Measurements from ENCODE around the gene APC.
"Not testable (repeated sequence)": the region's sequence is repeated elsewhere in the genome, so short reads cannot be mapped to it uniquely, and the experiment has no call there.

Gene APC

DNA sequence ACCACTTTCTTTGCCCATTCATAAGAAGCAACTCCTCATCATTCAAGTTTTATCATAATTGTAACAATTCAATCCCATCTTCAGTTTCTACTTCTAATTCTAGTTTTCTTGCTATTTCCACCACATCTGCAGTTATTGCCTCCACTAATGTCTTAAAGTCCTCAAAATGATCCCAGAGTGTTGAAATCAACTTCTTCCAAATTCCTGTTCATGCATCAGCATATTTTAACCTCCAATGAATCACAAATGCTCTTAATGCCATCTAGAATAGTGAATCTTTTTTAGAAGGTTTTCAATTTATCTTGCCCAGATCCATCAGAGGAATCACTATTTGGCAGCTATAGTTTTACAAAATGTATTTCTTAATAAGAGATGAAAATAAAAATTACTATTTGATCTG is 120.2 kb downstream of the APC start:
- no peak for DNase-seq (ENCODE audit: low read depth, low spot score)

DNA sequence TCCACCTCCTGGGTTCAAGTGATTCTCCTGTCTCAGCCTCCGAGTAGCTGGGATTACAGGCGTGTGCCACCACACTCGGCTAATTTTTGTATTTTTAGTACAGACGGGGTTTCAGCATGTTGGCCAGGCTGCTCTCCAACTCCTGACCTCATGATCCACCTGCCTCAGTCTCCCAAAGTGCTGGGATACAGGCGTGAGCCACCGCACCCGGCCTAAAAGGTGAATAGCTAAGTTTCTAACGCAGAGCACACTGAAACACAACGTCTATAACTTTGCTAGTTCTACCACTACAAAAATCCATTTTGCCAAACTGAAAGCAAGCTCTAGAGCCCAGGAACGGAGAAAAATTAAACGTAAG is 122.9 kb downstream of the APC start:
- DNase-seq (ENCODE audit: low read depth, low spot score), result not testable (repeated sequence)

DNA sequence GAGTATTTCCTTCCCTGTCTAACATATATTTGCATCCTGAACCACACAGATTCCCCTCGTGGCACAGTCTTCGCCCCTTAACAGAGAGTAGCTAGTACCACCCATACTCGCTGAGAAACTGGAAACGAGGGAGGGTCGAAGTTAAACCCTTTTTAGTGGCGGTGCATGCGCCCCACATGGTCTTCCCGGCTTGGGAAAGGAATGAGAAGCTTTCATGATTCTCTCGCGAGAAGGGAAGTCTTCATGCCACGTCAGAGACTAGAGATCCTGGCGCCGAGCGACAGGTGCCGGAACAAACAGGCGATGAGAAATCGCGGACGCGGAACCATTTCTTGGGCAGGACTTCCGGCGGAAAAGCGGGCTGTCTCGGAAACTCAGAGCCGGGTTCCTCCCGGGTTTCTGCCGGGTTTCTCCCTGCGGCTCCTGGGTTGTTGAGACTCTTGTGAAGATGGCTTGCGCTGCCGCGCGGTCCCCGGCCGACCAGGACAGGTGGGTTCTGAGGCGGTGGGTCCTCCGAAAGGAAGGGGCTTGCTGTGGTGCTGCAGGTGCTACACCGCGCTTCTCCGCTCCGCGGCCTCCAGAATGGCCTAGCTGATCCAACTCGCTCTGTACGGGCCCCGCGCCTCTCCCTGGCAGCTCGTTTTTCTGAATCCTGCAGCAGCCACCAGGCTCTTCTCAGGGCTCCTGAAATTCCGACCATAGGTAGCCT is 123.4 kb downstream of the APC start, which contains the start of gene SRP19:
SRP19 (plus strand) TSS at position 359 of the 709 bp plus-strand sequence; CDS start at position 449, 90 bp downstream.
- DNase-seq (ENCODE audit: low read depth, low spot score), result peak; percentile 81

DNA sequence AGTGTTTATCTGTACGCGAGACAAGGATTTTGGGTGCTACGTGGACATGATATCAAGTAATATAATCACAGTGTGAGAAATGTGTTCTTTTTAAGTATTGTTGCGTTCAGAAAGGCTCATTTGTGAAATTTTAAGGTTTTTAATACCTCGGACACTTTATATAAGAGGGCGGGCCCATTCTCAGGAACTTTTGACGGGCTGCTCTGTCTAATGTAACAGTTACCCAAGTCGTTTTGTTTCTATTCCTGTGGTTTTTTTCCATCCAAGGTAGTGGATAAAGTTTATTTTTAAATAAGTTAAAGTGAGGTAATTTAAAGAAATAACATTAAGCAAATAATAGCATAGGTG is 123.9 kb downstream of the APC start:
- no peak for DNase-seq (ENCODE audit: low read depth, low spot score)

GRCh38 chr5:112862085-112862484 is 124.4 kb downstream of the APC start:
- no peak for DNase-seq (ENCODE audit: low read depth, low spot score)

DNA sequence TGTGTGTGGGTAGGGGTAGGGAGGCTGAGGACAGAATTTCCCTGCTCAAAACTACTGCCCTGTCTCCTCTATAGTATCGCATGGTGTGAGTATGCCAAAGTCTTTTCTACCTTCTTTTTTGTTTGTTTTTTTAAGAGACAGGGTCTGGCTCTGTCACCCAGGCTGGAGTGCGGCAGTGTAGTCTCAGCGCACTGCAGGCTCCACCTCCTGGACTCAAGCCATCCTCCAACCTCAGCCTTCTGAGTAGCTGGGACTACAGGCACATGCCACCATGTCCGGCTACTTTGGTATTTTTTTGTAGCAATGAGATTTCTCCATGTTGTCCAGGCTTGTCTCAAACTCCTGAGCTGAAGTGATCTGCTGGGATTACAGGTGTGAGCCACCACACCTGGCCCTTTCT is 125.9 kb downstream of the APC start:
- no peak for DNase-seq (ENCODE audit: low read depth, low spot score)

DNA sequence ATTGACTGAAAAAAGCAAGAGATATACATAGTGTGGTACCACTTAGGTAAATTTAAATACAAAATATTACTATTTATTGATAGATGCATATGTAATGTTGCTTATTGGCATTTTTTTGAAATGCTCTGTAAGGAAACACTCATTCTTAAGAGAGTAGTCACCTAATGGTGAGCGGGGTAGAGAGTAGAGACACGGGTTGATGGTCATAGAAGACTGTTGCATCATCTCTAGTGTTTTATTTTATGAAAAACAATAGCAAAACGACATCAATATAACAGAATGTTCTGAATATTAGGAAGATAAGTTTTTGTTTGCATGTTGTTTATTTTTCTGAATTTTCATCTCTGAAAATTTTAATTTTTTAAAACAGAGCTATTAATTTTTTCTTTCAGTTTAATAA is 127.4 kb downstream of the APC start:
- no peak for DNase-seq (ENCODE audit: low read depth, low spot score)

- no peak for DNase-seq (ENCODE audit: low read depth, low spot score)
These were observed 129.1 kb downstream of the APC start for GRCh38 chr5:112866739-112867138.

GRCh38 chr5:112867411-112867810 is 129.7 kb downstream of the APC start:
- no peak for DNase-seq (ENCODE audit: low read depth, low spot score)

GRCh38 chr5:112869948-112870347 is 132.3 kb downstream of the APC start:
- no peak for DNase-seq (ENCODE audit: low read depth, low spot score)

DNA sequence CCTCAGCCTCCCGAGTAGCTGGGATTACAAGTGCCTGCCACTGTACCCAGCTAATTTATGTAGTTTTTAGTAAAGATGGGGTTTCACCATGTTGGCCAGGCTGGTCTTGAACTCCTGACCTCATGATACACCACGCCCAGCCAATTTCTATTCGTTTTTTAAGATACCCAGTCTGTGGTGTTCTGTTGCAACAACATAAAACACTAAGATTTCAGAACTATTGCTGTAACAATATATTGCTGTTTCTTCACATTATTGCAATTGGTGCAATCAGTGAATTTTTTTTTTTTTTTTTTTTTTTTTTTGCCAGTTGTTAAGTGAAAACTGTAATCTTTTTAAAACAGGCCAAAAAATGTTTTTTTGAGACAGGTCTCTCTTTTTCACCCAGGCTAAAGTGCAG is 133.3 kb downstream of the APC start:
- no peak for DNase-seq (ENCODE audit: low read depth, low spot score)

DNA sequence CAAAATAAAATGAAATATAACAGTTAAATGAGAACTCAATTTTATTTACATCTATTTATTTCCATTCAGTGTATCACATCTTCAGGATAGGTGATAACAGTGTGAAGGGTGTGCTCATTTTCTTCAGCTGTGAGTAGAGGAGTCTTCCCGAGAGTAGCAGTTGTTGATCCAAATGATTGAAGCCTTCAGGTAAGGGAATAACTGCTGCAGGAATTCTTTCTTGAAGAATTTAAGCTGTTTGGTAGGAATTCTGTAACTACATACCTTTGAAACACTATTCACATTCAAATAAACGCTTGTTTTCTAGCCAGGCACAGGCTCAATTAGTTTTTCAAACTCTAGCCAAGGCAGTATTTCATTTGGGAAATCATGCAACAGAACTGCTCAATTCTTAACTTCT is 138.7 kb downstream of the APC start:
- DNase-seq (ENCODE audit: low read depth, low spot score), result no peak

GRCh38 chr5:112878101-112878500 is 140.4 kb downstream of the APC start:
- no peak for DNase-seq (ENCODE audit: low read depth, low spot score)

DNA sequence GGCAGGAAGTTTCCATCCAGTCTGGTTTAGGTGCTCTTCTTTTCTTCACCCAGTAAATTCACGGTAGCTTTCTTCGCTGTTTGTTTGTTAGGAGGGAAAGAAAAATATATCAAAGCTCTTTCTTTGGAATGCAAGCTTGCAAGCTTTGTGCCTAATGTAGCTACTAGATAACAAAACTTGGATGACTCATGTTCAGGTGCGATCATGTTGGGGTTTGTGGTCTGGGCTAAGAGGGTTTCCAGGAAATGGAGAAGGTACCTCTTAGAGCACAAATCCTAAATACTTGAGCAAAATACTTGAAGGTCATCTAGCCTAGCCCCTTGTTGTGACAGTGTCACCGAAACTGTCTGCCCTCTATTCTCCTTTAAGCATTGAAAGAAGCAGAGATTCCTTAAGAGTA is 141.1 kb downstream of the APC start:
- peak; percentile 51 for DNase-seq (ENCODE audit: low read depth, low spot score)

GRCh38 chr5:112880219-112880964 is 142.7 kb downstream of the APC start:
- DNase-seq (ENCODE audit: low read depth, low spot score), result no peak

DNA sequence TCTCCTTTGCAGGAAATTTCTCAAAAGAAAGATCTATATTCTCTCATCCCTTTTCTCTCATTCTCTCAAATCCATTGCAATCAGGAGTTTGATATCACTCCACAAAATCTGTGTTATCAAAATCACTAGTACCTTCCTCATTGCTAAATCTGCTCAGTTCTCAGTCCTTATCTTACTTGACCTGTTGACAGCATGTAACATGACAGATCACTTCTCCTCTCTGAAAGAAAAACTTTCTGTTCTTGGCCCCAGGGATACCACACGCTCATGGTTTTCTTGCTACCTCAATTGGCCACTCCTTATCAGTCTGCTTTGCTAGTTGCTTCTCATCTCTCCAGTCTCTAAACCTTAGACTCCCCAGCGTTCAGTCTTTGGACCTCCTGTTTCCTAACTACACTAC is 145.5 kb downstream of the APC start:
- no peak for DNase-seq (ENCODE audit: low read depth, low spot score)

- no peak for DNase-seq (ENCODE audit: low read depth, low spot score)
These were observed 147.3 kb downstream of the APC start for GRCh38 chr5:112885001-112885400.

DNA sequence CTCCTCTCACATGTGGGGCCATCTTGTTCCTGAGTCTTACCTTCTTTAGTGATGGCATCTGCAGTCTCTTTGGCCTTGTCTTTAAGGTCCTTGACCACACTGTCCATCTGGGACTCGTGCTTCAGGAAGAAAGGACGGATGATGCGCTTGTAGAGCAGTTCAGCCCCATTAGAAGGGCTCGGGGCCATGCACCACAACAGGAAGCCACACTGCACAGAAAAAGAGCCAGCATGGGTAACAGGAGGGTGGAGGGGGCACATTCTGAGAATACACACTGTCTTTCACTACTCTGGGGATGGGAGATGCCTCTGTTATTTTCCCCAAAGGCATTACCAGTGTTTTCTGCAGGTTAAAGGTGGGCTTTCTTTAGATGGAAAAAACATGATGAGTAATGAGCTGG is 149.3 kb downstream of the APC start:
- DNase-seq (ENCODE audit: low read depth, low spot score), result no peak

DNA sequence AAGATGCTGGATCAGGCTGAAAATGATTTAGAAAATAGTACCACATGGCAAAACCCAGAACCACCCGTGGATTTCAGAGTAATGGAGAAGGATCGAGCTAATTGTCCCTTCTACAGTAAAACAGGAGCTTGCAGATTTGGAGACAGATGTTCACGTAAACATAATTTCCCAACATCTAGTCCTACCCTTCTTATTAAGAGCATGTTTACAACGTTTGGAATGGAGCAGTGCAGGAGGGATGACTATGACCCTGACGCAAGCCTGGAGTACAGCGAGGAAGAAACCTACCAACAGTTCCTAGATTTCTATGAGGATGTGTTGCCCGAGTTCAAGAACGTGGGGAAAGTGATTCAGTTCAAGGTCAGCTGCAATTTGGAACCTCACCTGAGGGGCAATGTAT is 154.4 kb downstream of the APC start:
- not testable (repeated sequence) for DNase-seq (ENCODE audit: low read depth, low spot score)

DNA sequence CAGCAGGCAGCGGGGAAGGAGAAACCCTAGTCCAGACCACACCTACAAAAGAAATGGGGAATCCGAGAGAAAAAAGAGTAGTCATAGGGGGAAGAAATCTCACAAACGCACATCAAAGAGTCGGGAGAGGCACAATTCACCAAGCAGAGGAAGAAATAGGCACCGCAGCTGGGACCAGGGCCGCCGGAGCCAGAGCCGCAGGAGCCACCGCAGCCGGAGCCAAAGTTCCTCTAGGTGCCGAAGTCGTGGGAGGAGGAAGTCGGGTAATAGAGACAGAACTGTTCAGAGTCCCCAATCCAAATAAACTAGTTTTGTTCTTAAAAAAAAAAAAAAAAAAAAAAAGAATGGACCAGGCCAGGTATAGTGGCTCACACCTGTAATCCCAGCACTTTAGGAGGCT is 155.1 kb downstream of the APC start:
- DNase-seq (ENCODE audit: low read depth, low spot score), result no peak

- DNase-seq (ENCODE audit: low read depth, low spot score), result no peak
These were observed 158.0 kb downstream of the APC start for GRCh38 chr5:112895682-112896081.
